ENCODE measurements around the gene TMEM108. TPM values are rescaled to one million over a fixed set of nuclear protein-coding genes. Genes with fewer than 3 reads are reported as not detected.

Gene TMEM108
- polyA plus RNA-seq, 1 donor (not counting 4 experiments of a cell fraction or from before 2014, with no cell fraction given), result not detected

DNA sequence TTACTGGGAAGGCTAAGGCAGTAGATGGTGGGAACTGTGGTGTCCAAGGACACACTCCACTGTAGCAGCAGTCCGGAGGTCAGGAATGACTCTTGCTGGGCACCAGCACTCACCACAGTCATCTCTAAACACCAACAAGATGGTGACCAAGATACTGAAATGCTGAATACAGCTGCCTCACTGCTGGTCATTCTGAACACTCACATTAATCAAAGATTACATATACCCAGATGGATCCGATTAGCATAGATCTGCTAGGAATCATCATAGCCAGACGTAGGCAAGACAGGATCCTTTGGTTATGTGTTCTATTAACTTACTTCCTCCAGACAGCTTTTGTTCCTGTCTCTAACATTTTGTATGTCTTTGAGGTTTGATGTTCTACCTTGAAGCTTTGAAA is 226.7 kb downstream of the TMEM108 start:
- FAIRE-seq (no peak), DNase-seq (ENCODE audit: low read depth, low spot score) (no peak)
- Histone ChIP-seq H3K4me3 (ENCODE audit: control insufficient read depth in 2 of 3, extremely low read depth in 1 of 3, insufficient read depth in 2 of 3, low read depth in 1 of 3, low read length in 3 of 3) (no peak overlapping the region), H2AFZ (ENCODE audit: control insufficient read depth, low read length) (no peak overlapping the region), H3K27ac (ENCODE audit: control insufficient read depth, insufficient read depth, low read length) (no peak overlapping the region), H3K4me1 (ENCODE audit: control insufficient read depth, extremely low read depth, insufficient read depth, low read length) (peaks cover under 1% of the 10 kb centered on the region), H3K79me2 (ENCODE audit: control insufficient read depth, insufficient read depth, low read length) (no peaks in the 10 kb centered on the region), H3K9me1 (ENCODE audit: control insufficient read depth, extremely low read depth, insufficient read depth, low read length) (no peaks in the 10 kb centered on the region), H3K9me3 (ENCODE audit: control insufficient read depth, low read depth, low read length) (no peaks in the 10 kb centered on the region), H3K9ac (ENCODE audit: control insufficient read depth, extremely low read depth, insufficient read depth, low read length) (no peak overlapping the region), H3K4me2 (ENCODE audit: control insufficient read depth, extremely low read depth, insufficient read depth, low read depth, low read length) (no peak overlapping the region), H4K20me1 (ENCODE audit: control insufficient read depth, extremely low read depth, insufficient read depth, low read length) (no peaks in the 10 kb centered on the region), H3K36me3 (ENCODE audit: control insufficient read depth in 2 of 2, extremely low read depth in 1 of 2, insufficient read depth in 2 of 2, low read length in 2 of 2) (no peaks in the 10 kb centered on the region), H3K27me3 (ENCODE audit: control insufficient read depth, extremely low read depth, insufficient read depth, low read length) (no peaks in the 10 kb centered on the region)
- dilution Hi-C loops (cut with MboI; ENCODE audit: extremely low pct_ligation_motif_present, low sequenced_read_pairs), result no loop called here
- TF ChIP-seq EZH2 (IDR thresholded peaks at IDR 0.05; ENCODE audit: low read length), result no peak
- TF ChIP-seq, protein P1, sequence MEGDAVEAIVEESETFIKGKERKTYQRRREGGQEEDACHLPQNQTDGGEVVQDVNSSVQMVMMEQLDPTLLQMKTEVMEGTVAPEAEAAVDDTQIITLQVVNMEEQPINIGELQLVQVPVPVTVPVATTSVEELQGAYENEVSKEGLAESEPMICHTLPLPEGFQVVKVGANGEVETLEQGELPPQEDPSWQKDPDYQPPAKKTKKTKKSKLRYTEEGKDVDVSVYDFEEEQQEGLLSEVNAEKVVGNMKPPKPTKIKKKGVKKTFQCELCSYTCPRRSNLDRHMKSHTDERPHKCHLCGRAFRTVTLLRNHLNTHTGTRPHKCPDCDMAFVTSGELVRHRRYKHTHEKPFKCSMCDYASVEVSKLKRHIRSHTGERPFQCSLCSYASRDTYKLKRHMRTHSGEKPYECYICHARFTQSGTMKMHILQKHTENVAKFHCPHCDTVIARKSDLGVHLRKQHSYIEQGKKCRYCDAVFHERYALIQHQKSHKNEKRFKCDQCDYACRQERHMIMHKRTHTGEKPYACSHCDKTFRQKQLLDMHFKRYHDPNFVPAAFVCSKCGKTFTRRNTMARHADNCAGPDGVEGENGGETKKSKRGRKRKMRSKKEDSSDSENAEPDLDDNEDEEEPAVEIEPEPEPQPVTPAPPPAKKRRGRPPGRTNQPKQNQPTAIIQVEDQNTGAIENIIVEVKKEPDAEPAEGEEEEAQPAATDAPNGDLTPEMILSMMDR (optimal IDR thresholded peaks at IDR 0.05 in 1 of 3, IDR thresholded peaks at IDR 0.05 in 1 of 3, conservative IDR thresholded peaks at IDR 0.05 in 1 of 3; ENCODE audit: extremely low read depth in 1 of 3, insufficient read depth in 2 of 3, low read length in 3 of 3), result no peak

DNA sequence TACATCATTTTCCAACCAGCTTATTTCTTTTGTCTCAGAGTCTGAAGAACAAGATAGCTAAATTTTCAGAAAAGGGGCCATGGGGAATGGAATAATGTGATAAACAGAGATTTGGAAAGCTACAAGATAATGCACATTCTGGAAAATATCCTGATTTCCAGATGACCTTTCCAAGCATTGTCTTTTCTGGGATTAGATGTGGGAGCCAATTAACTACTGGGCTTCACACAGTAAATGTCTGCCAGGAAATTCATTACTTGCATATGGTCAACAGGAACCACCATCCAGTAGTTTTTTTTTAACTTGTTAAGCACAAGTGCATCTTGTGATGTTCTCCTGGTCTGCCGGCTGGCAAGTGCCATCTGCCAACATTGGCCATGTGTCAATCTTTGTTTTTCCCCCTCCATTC is 230.5 kb downstream of the TMEM108 start:
- no peak overlapping the region for H3K9ac ChIP-seq (ENCODE audit: control insufficient read depth, extremely low read depth, insufficient read depth, low read length)
- no peak overlapping the region for H3K4me3 ChIP-seq (ENCODE audit: control insufficient read depth in 2 of 3, extremely low read depth in 1 of 3, insufficient read depth in 2 of 3, low read depth in 1 of 3, low read length in 3 of 3)
- H3K36me3 ChIP-seq (ENCODE audit: control insufficient read depth in 2 of 2, extremely low read depth in 1 of 2, insufficient read depth in 2 of 2, low read length in 2 of 2), result no peaks in the 10 kb centered on the region
- dilution Hi-C loops (cut with MboI; ENCODE audit: extremely low pct_ligation_motif_present, low sequenced_read_pairs), result no loop called here
- H3K4me2 ChIP-seq (ENCODE audit: control insufficient read depth, extremely low read depth, insufficient read depth, low read depth, low read length), result no peak overlapping the region
- H3K79me2 ChIP-seq (ENCODE audit: control insufficient read depth, insufficient read depth, low read length), result no peaks in the 10 kb centered on the region
- no peak overlapping the region for H3K27ac ChIP-seq (ENCODE audit: control insufficient read depth, insufficient read depth, low read length)
- H2AFZ ChIP-seq (ENCODE audit: control insufficient read depth, low read length), result no peak overlapping the region
- TF ChIP-seq, protein P1 (optimal IDR thresholded peaks at IDR 0.05 in 1 of 3, IDR thresholded peaks at IDR 0.05 in 1 of 3, conservative IDR thresholded peaks at IDR 0.05 in 1 of 3; ENCODE audit: extremely low read depth in 1 of 3, insufficient read depth in 2 of 3, low read length in 3 of 3), result no peak
- no peak for TF ChIP-seq EZH2 (IDR thresholded peaks at IDR 0.05; ENCODE audit: low read length)
- DNase-seq (ENCODE audit: low read depth, low spot score) (no peak), FAIRE-seq (no peak)
- no peaks in the 10 kb centered on the region for H4K20me1 ChIP-seq (ENCODE audit: control insufficient read depth, extremely low read depth, insufficient read depth, low read length)
- no peaks in the 10 kb centered on the region for H3K9me3 ChIP-seq (ENCODE audit: control insufficient read depth, low read depth, low read length)
- no peaks in the 10 kb centered on the region for H3K9me1 ChIP-seq (ENCODE audit: control insufficient read depth, extremely low read depth, insufficient read depth, low read length)
- H3K27me3 ChIP-seq (ENCODE audit: control insufficient read depth, extremely low read depth, insufficient read depth, low read length), result no peaks in the 10 kb centered on the region
- no peaks in the 10 kb centered on the region for H3K4me1 ChIP-seq (ENCODE audit: control insufficient read depth, extremely low read depth, insufficient read depth, low read length)

All from keratinocyte (primary cell).